NCI-H1048 (cell line): ENCODE data around the gene SLC25A26.
"Not testable (repeated sequence)": the region's sequence is repeated elsewhere in the genome, so short reads cannot be mapped to it uniquely, and the experiment has no call there.

Experiments used
- DNase-seq: peaks from one replicate; lab custom pipeline; 2025; lab: John Stamatoyannopoulos, UW

Gene SLC25A26

GRCh38 chr3:66411474-66411873 lies 190.7 kb downstream of the SLC25A26 start:
- DNase-seq, result no peak

GRCh38 chr3:66411961-66412887 lies 191.4 kb downstream of the SLC25A26 start:
- DNase-seq, result no peak

GRCh38 chr3:66413151-66413751 lies 192.4 kb downstream of the SLC25A26 start:
- DNase-seq, result no peak

- no peak for DNase-seq
Observed at GRCh38 chr3:66414846-66415245, 194.0 kb downstream of the SLC25A26 start.

- DNase-seq, result no peak
Observed at GRCh38 chr3:66415867-66416428, 195.1 kb downstream of the SLC25A26 start.

- no peak for DNase-seq
Observed at GRCh38 chr3:66416556-66417304, 195.9 kb downstream of the SLC25A26 start.

GRCh38 chr3:66418475-66418931 lies 197.7 kb downstream of the SLC25A26 start:
- no peak for DNase-seq

- no peak for DNase-seq
Observed at GRCh38 chr3:66419036-66419435, 198.2 kb downstream of the SLC25A26 start.

- DNase-seq, result not testable (repeated sequence)
Observed at GRCh38 chr3:66421144-66421543, 200.3 kb downstream of the SLC25A26 start.

- not testable (repeated sequence) for DNase-seq
Observed at GRCh38 chr3:66421893-66422292, 201.1 kb downstream of the SLC25A26 start.

GRCh38 chr3:66423791-66424190 lies 203.0 kb downstream of the SLC25A26 start:
- no peak for DNase-seq

- DNase-seq, result no peak
Observed at GRCh38 chr3:66425032-66425431, 204.2 kb downstream of the SLC25A26 start.

- no peak for DNase-seq
Observed at GRCh38 chr3:66425576-66426114, 204.8 kb downstream of the SLC25A26 start.

- DNase-seq, result no peak
Observed at GRCh38 chr3:66426135-66426534, 205.3 kb downstream of the SLC25A26 start.

- no peak for DNase-seq
Observed at GRCh38 chr3:66427352-66427751, 206.6 kb downstream of the SLC25A26 start.

GRCh38 chr3:66427951-66428474 lies 207.2 kb downstream of the SLC25A26 start:
- DNase-seq, result no peak
